Right ventricle myocardium inferior (tissue), 1 donor: ENCODE measurements around the gene CNPY2. TPM values are rescaled to one million over a fixed set of nuclear protein-coding genes. Genes with fewer than 3 reads are reported as not detected.
"Not testable (repeated sequence)": the region's sequence is repeated elsewhere in the genome, so short reads cannot be mapped to it uniquely, and the experiment has no call there.

Experiments
- ATAC-seq: fragments of 200-7000 bp; cut with Tn5 transposase; one replicate; pipeline ENCODE4 v1.9.1; 2020; ENCODE audit warnings: mild to moderate bottlenecking, moderate library complexity
- DNase-seq: peaks from one replicate; pipeline ENCODE4 v3.0.0; 2021; ENCODE audit errors: missing footprints
- intact Hi-C: fragments of 100-400 bp; cut with DNase I; formaldehyde crosslinking; loops from one replicate; pipeline ENCODE4 v1.11.0; 2022
- total RNA-seq: library from RNA; stranded (reverse); fragmentation: NEBNext Ultra II Directional; extraction: Animal tissue kit (Norgen Biotek cat#: 25700); gene quantifications from one replicate; pipeline ENCODE4 v1.2.1, GENCODE V29; 2021
- donor health status: DM: no; HTN: yes; CAD: no; lungs with severe emphysema.

CNPY2 gene
- total RNA-seq, 1 donor from 2014 or later, result 36.5 TPM

- ATAC-seq, result peak; percentile 45
- DNase-seq, result no peak
- intact Hi-C loops, result loop anchor here (2.0 kb wide), 1 partner anchor 33 kb away; the partner anchor contains the start of gene CS
Measured at GRCh38 chr12:56267443-56268071, 48.2 kb downstream of the CNPY2 start.

- intact Hi-C loops, result loop anchor here (2.0 kb wide), 1 partner anchor 34 kb away; the partner anchor contains the start of gene CS
- ATAC-seq (peak; percentile 95), DNase-seq (peak; percentile 94)
Measured at GRCh38 chr12:56266693-56267442, 48.9 kb downstream of the CNPY2 start, which contains the start of gene COQ10A. COQ10A (plus strand) TSS chr12:56266942; CDS start chr12:56267119, 177 bp downstream.

- ATAC-seq, DNase-seq: not testable (repeated sequence)
- intact Hi-C loops, result loop anchor here (2.0 kb wide), 1 partner anchor 35 kb away; the partner anchor contains the start of gene CS
Measured at GRCh38 chr12:56266068-56266692, 49.6 kb downstream of the CNPY2 start.

GRCh38 chr12:56262955-56263354, 52.8 kb downstream of the CNPY2 start:
- DNase-seq, ATAC-seq, intact Hi-C loops: not testable (repeated sequence)

GRCh38 chr12:56261503-56262232, 54.1 kb downstream of the CNPY2 start:
- no peak for DNase-seq
- intact Hi-C loops, result no loop called here
- no peak for ATAC-seq

GRCh38 chr12:56260921-56261320, 54.9 kb downstream of the CNPY2 start:
- DNase-seq (no peak), ATAC-seq (no peak)
- intact Hi-C loops, result no loop called here

GRCh38 chr12:56260380-56260779, 55.4 kb downstream of the CNPY2 start:
- DNase-seq (no peak), ATAC-seq (no peak)
- intact Hi-C loops, result no loop called here

Other genes starting within 250 kb of the CNPY2 start
- 2.8 TPM for gene ERBB3, start 235.8 kb downstream of the CNPY2 start, total RNA-seq
- 69.7 TPM for gene PA2G4, start 211.4 kb downstream of the CNPY2 start, total RNA-seq
- gene RPL41, start 199.4 kb downstream of the CNPY2 start, total RNA-seq, result 2,099 TPM
- gene ZC3H10, start 197.7 kb downstream of the CNPY2 start, total RNA-seq, result 7.3 TPM
- 33.6 TPM for gene ESYT1, start 187.7 kb downstream of the CNPY2 start, total RNA-seq
- gene MYL6B, start 163.4 kb downstream of the CNPY2 start, total RNA-seq, result 45.8 TPM
- 673 TPM for gene MYL6, start 157.6 kb downstream of the CNPY2 start, total RNA-seq
- 68.8 TPM for gene SMARCC2, start 126.5 kb downstream of the CNPY2 start, total RNA-seq
- 53.8 TPM for gene RNF41, start 94.1 kb downstream of the CNPY2 start, total RNA-seq
- gene NABP2, start 91.6 kb downstream of the CNPY2 start, total RNA-seq, result 22.2 TPM
- not detected for gene SLC39A5, start 85.9 kb downstream of the CNPY2 start, total RNA-seq
- gene ANKRD52, start 57.6 kb downstream of the CNPY2 start, total RNA-seq, result 23.9 TPM
- 130 TPM for gene COQ10A, start 49.0 kb downstream of the CNPY2 start, total RNA-seq
- gene CS, start 15.7 kb downstream of the CNPY2 start, total RNA-seq, result 799 TPM
- gene PAN2, start 18.0 kb upstream of the CNPY2 start, total RNA-seq, result 45.1 TPM
- not detected for gene IL23A, start 22.9 kb upstream of the CNPY2 start, total RNA-seq
- 31.6 TPM for gene STAT2, start 44.1 kb upstream of the CNPY2 start, total RNA-seq
- gene APOF, start 46.9 kb upstream of the CNPY2 start, total RNA-seq, result not detected
- gene TIMELESS, start 133.4 kb upstream of the CNPY2 start, total RNA-seq, result 3.2 TPM
- not detected for gene MIP, start 138.7 kb upstream of the CNPY2 start, total RNA-seq
- gene SPRYD4, start 152.6 kb upstream of the CNPY2 start, total RNA-seq, result 3.1 TPM
- 0.76 TPM for gene GLS2, start 172.2 kb upstream of the CNPY2 start, total RNA-seq
- 30.2 TPM for gene RBMS2, start 205.8 kb upstream of the CNPY2 start, total RNA-seq